HG03469 (cell line): ENCODE results near the gene PTGES.
"Not testable (repeated sequence)": the region's sequence is repeated elsewhere in the genome, so short reads cannot be mapped to it uniquely, and the experiment has no call there.

Experiments used
- ATAC-seq: cut with Tn5 transposase; IDR thresholded peaks from one replicate; pipeline ENCODE4 v1.9.1; 2021; ENCODE audit warnings: mild to moderate bottlenecking, moderate library complexity, moderate number of reproducible peaks; ENCODE audit not compliant: unreplicated experiment

The PTGES gene

GRCh38 chr9:129770741-129771140, 17.9 kb upstream of the PTGES start:
- no peak for ATAC-seq

- no peak for ATAC-seq
These were observed 16.8 kb upstream of the PTGES start for GRCh38 chr9:129769669-129770068.

DNA sequence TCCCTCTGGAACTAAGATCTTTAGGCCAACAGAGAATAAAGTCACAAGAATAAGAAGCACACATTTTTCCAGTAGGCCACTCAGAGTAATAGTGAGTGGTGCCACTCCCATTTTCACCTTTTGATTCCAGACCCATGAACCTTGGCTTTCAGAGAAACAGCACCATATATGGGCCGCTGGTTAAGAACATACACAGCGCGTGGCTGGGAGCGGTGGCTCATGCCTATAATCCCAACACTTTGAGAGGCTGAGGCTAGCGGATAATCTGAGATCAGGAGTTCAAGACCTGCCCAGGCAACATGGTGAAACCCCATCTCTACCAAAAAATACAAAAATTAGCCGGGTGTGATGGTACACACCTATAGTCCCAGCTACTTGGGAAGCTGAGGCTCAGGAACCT, 15.6 kb upstream of the PTGES start:
- no peak for ATAC-seq

GRCh38 chr9:129765764-129766317, 13.0 kb upstream of the PTGES start:
- no peak for ATAC-seq

GRCh38 chr9:129762985-129763926, 10.4 kb upstream of the PTGES start:
- ATAC-seq, result no peak

DNA sequence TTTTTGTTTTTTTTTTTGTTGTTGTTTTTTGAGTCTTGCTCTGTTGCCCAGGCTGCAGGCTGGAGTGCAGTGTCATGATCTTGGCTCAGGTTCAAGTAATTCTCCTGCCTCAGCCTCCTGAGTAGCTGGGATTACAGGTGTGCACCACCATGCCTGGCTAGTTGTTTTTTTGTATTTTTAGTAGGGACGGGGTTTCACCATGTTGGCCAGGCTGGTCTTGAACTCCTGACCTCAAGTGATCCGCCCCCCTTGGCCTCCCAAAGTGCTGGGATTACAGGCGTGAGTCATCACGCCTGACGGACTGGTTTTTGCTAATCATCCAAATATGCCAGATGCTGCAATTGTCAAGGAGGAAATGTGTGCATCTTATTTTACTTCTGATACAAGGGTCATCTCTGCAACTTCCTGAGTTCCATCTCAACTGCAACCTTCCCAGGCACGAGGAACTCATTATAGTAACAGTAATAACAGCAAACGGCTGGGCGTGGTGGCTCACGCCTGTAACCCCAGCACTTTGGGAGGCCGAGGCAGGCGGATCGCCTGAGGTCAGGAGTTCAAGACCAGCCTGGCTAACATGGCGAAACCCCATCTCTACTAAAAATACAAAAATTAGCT, 9.6 kb upstream of the PTGES start:
- ATAC-seq, result not testable (repeated sequence)

DNA sequence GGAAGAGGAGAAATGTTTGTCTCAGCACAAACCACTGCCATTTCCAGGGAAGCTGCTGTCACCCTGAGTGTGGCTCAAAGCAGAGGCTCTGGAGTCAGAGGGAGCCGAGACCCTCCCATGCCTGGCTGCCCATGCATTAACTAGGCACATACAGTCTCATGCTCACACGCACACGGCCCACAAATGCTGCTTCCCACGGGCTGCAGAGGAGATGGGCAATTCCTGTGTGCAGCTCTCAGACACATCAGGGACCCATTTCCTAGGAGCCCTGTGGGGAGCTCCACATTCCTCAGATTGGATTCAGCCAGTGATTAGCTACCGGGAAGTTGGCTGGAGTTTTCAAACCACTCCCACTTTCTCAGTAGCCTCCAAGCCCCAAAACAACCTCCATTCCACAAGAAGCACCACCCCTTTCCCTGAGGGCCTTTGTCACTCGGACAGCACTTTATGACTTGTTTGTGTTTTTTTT, 9.1 kb upstream of the PTGES start:
- no peak for ATAC-seq

DNA sequence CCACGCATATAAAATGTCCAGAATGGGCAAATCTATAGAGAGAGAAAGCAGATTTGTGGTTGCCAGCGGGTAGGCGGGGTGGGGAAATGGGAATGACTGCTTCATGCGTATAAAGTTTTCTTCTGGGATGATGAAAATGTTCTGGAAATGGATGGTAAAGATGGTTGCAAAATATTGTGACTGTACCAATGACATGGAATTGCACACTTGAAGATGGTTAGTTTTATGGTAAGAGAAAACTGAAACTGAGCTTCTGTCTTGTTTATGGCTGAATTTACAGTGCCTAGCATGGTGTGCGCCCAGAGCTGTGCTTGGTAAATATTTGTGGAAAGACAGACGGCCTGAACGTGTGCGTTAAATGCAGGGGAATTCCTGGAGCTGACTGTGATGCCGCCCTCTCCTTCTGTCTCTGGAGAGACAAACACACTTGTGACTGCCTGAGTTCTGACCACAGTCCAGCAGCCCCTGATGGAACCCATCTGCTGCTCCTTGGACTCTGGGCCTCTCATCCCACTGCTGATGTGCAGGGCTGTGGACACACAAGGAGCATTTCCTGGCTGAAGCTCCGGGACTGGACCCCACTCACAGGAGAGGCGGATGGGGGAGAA, 8.6 kb upstream of the PTGES start:
- no peak for ATAC-seq

- ATAC-seq, result not testable (repeated sequence)
These were observed 7.9 kb upstream of the PTGES start for GRCh38 chr9:129760784-129761183.

DNA sequence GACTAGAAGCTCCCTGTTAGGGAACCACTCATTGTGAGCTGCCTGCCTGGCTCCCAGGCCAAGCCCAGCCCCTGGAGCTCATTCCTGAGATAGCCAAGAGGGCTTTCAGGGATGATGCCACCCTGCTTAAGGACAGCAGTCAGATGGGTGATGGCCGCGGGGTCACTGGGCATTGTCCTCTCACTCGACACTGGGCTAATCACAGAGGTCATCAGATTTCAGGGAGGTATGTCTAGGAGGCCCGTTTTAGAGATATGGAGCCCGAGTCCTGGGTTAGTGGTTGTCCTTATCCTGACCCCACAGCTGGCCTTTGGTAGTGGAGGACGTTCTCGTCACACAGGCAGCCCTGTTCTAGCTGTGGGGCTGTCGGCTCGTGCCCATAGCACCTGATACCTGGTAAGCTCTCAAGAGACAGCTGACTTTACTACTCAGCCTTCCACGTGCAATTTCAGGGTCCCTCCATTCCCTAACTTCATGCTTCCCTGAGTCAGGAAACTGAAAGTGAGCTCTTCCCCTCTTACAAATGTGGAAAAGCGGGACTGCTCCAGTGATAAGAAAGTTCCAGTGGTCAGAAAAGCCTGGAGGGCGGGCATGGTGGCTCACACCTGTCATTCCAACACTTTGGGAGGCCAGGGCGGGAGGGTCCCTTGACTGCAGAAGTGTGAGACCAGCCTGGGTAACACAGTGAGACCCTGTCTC, 7.1 kb upstream of the PTGES start:
- ATAC-seq, result no peak

DNA sequence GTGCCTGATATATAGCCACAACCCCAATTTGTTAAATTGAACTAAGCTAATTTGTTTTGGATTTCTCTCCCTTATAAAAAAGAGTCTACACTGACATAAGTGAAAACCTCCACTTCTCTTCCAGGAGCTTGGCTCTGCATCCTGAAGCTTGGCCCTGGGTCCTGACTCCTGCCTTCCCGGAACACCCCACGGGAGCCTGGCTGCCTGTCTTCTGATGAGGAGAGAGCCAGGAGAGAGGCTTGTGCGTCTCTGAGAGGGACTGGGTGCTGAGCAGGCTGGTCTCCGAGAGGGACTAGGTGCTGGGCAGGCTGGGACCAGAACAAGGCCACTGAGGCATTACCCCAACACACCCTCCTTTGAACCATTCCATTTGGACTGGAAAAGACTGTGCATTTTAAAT, 6.5 kb upstream of the PTGES start:
- ATAC-seq, result no peak

GRCh38 chr9:129757045-129757444, 4.2 kb upstream of the PTGES start:
- no peak for ATAC-seq

GRCh38 chr9:129756191-129756590, 3.3 kb upstream of the PTGES start:
- ATAC-seq, result no peak

DNA sequence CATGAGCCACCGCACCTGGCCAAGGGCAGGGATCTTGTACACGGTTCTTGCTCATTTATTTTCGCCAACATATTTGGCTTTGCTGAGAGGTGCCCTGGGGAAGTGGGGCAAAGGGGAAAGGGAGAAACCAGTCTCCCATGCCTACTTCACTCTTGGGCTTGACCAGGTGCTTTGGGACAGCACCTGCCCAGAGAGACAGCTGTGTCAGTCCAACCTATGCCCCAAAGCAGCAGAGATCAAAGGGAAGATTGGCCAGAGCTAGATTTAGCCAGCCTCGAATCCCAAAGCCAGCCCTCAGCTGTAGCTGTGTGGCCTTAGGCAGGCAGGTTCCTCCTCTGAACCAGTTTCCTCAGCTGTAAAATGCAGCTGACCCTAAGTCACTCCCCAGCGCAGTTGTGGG, 2.3 kb upstream of the PTGES start:
- ATAC-seq, result no peak

GRCh38 chr9:129751841-129752801, 721 bp downstream of the PTGES start:
- no peak for ATAC-seq

DNA sequence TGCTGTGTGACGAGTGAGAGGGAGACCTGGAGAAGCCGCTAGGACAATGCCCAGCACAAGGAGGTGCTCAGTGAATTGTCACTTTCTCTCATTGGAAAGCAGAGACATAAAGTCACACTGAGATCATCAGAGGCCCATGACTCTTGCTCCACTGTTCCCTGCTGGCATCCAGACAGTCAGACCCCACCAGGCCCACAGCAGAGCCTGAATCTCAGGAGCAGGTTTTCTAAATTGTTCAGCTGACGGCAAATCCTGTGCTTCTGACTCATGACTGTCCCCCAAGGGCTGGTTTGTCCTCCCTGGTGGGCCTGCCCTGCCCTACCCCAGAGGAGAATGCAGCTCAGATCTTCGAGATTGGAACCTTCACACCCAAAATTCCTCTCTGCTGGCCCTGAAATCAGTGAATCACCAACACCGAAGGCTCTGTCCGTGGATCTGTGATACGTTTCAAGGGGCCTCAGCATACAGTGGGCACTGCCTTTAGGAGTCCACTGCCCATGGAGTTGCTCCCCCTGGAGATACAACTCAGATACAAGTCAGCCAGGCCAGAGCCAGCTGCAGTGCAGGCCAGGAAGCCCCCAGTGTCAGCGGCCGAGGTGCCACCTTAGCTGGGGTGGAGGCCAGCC, 2.7 kb downstream of the PTGES start:
- no peak for ATAC-seq

DNA sequence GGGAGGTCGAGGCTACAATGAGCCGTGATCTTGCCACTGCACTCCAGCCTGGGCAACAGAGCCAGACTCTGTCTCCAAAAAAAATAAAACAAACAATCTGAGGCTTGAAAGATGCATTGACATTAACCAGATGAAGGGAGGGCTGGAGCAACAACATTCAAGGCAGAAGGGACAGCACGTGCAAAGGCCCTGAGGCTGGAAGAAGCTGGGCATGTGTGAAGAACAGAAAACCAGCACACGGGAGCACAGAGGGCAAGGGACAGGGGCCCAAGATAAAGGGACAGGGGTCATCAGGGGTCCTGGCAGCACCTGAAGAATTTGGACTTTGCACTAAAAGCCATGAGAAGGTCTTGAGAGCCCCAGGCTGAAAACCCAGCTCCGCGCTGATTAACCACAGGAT, 3.3 kb downstream of the PTGES start:
- no peak for ATAC-seq

DNA sequence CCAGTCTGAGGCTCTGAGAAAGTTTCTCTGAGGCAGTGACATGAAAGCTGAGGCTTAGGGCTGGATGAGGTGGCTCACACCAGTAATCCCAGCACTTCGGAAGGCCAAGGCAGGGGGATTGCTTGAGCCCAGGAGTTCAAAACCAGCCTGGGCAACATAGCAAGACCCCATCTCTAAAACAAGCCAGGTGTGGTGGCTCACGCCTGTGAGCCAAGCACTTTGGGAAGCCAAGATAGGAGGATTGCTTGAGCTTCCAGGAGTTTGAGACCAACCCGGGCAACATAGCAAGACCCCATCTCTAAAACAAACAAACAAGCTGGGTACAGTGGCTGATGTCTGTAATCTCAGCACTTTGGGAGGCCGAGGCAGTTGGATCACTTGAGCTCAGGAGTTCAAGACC, 3.8 kb downstream of the PTGES start:
- ATAC-seq, result not testable (repeated sequence)

DNA sequence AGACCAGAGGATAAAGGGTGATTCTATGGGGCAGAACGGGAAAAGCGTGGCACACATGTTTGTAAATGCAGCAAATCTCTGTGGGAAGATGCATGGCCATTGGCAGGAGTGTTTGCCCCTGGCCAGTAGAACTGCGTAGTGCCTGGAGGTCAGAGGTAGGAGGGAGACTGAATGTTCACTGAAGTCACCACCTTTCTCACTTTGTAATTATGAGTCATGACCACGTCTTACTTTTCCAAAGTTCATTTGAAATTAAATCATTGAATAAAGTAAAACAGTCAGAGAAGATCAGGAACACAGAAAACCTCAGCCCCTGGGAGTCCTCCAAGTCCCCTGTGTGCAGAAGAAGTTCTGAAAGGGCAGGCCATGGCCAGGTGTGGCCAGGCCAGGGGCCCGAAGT, 4.6 kb downstream of the PTGES start:
- ATAC-seq, result no peak
